GM12801 (cell line): ENCODE data around the gene BMPR1A.

Experiments
- CTCF ChIP-seq: IDR thresholded peaks from one replicate; pipeline ENCODE4 v1.5.1; 2011; ENCODE audit warnings: control low read depth; ENCODE audit not compliant: insufficient read length; ENCODE audit errors: extremely low read depth

BMPR1A gene

GRCh38 chr10:86954681-86955500 lies 198.5 kb downstream of the BMPR1A start:
- no peak for TF ChIP-seq CTCF

GRCh38 chr10:86955501-86956194 lies 199.2 kb downstream of the BMPR1A start:
- TF ChIP-seq CTCF: no peak

GRCh38 chr10:86956195-86956847 lies 199.9 kb downstream of the BMPR1A start:
- TF ChIP-seq CTCF: no peak

- no peak for TF ChIP-seq CTCF
These were observed 200.5 kb downstream of the BMPR1A start for GRCh38 chr10:86956848-86957448.

- TF ChIP-seq CTCF: no peak
These were observed 201.2 kb downstream of the BMPR1A start, which contains the start of gene MMRN2 for GRCh38 chr10:86957471-86958115. TSS of gene MMRN2 (minus strand) at chr10:86957615. CDS start at chr10:86957541, 74 bp downstream.

GRCh38 chr10:86958116-86958900 lies 201.9 kb downstream of the BMPR1A start, which contains the start of gene SNCG:
TSS of gene SNCG (plus strand) at chr10:86958599. CDS start at chr10:86958698, 99 bp downstream.
- TF ChIP-seq CTCF: no peak
